IMR-90 (cell line): ENCODE data around the gene METTL21C. TPM values are rescaled to one million over a fixed set of nuclear protein-coding genes. Genes with fewer than 3 reads are reported as not detected.

Experiments used
- ATAC-seq: fragments of 200-7000 bp; cut with Tn5 transposase; 2 replicates; pipeline ENCODE4 v1.9.1; 2020; ENCODE audit warnings: low read depth, mild to moderate bottlenecking, moderate library complexity
- BruUV-seq: library from RNA; stranded (reverse); fragments of 400-500 nt; replicated peaks from 2 replicates; lab custom pipeline; 2021; lab: Mats Ljungman, UMichigan
- CTCF ChIA-PET: fragments of 300-600 bp; formaldehyde crosslinking; extraction: SDS; loops from one replicate; lab custom pipeline; 2021; ENCODE audit warnings: antibody characterized with exemption; lab: Yijun Ruan, JAX
- POLR2A ChIA-PET: fragments of 300-600 bp; sonication (Branson Sonifier 250); formaldehyde crosslinking; loops from one replicate; lab custom pipeline; 2022; ENCODE audit warnings: antibody characterized with exemption; ENCODE audit not compliant: unreplicated experiment; lab: Charles Lee
- DNase-seq: peaks from one replicate; pipeline ENCODE4 v3.0.0; 2013
- H2AFZ ChIP-seq: replicated peaks from 2 replicates; pipeline ENCODE3; 2013; ENCODE audit warnings: low read length, mild to moderate bottlenecking; ENCODE audit not compliant: poor library complexity
- H2AK5ac ChIP-seq: 2 replicates; pipeline ENCODE4 v1.6.1; 2013; ENCODE audit warnings: low read depth, low read length, inconsistent platforms
- H2AK9ac ChIP-seq: replicated peaks from 2 replicates; pipeline ENCODE3; 2013; ENCODE audit warnings: mild to moderate bottlenecking, low read depth, low read length, moderate library complexity; ENCODE audit not compliant: poor library complexity
- H2BK120ac ChIP-seq: 2 replicates; pipeline ENCODE4 v1.6.1; 2013; ENCODE audit warnings: low read depth, low read length, inconsistent platforms
- H2BK15ac ChIP-seq: 3 replicates; pipeline ENCODE4 v1.6.1; 2013; ENCODE audit warnings: low read depth, low read length, inconsistent platforms
- H2BK20ac ChIP-seq: 2 replicates; pipeline ENCODE4 v1.6.1; 2013; ENCODE audit warnings: low read depth, mild to moderate bottlenecking, inconsistent platforms, low read length, moderate library complexity
- H2BK5ac ChIP-seq: 2 replicates; pipeline ENCODE4 v1.6.1; 2013; ENCODE audit warnings: mild to moderate bottlenecking, low read depth, low read length, inconsistent platforms; ENCODE audit not compliant: poor library complexity, severe bottlenecking
- H3K14ac ChIP-seq: replicated peaks from 2 replicates; pipeline ENCODE4 v1.6.1; 2013; ENCODE audit warnings: low read depth, low read length, inconsistent platforms
- H3K18ac ChIP-seq: 2 replicates; pipeline ENCODE4 v1.6.1; 2013; ENCODE audit warnings: low read depth, low read length, control low read depth
- H3K23ac ChIP-seq: 2 replicates; pipeline ENCODE4 v1.6.1; 2013; ENCODE audit warnings: low read depth, low read length, inconsistent platforms
- H3K27ac ChIP-seq: 2 replicates; pipeline ENCODE4 v1.5.1; 2013; ENCODE audit warnings: mild to moderate bottlenecking, control low read depth, low read length; ENCODE audit not compliant: insufficient read depth
- H3K27me3 ChIP-seq: 2 replicates; pipeline ENCODE4 v1.6.1; 2013; ENCODE audit warnings: low read length; ENCODE audit not compliant: control insufficient read depth, insufficient read depth
- H3K36me3 ChIP-seq: 2 replicates; pipeline ENCODE4 v1.6.1; 2013; ENCODE audit warnings: low read length, mixed read lengths; ENCODE audit not compliant: control insufficient read depth, insufficient read depth
- H3K4ac ChIP-seq: 2 replicates; pipeline ENCODE4 v1.6.1; 2013; ENCODE audit warnings: low read depth, low read length, inconsistent platforms
- H3K4me1 ChIP-seq: 2 replicates; pipeline ENCODE4 v1.6.1; 2013; ENCODE audit warnings: low read length, mixed read lengths; ENCODE audit not compliant: control insufficient read depth, insufficient read depth
- H3K4me2 ChIP-seq: 2 replicates; pipeline ENCODE4 v1.6.1; 2013; ENCODE audit warnings: low read depth, mild to moderate bottlenecking, control low read depth, low read length, moderate library complexity
- H3K4me3 ChIP-seq: 2 replicates; pipeline ENCODE4 v1.5.1; 2013; ENCODE audit warnings: low read depth, mild to moderate bottlenecking, control low read depth, low read length, moderate library complexity; ENCODE audit not compliant: insufficient read depth
- H3K56ac ChIP-seq: 2 replicates; pipeline ENCODE4 v1.6.1; 2013; ENCODE audit warnings: low read length, inconsistent platforms; ENCODE audit not compliant: insufficient read depth; ENCODE audit errors: extremely low read depth
- H3K79me1 ChIP-seq, 2 experiments: 2 replicates each; pipeline ENCODE4 v1.6.1; 2013; ENCODE audit warnings: low read length in 2 of 2, inconsistent platforms in 1 of 2, low read depth in 1 of 2
- H3K9ac ChIP-seq: 2 replicates; pipeline ENCODE4 v1.6.1; 2013; ENCODE audit warnings: low read depth, low read length, control low read depth
- H3K9me1 ChIP-seq: 2 replicates; pipeline ENCODE4 v1.6.1; 2013; ENCODE audit warnings: low read length, inconsistent platforms; ENCODE audit not compliant: insufficient read depth
- H3K9me3 ChIP-seq: 2 replicates; pipeline ENCODE4 v1.6.1; 2013; ENCODE audit warnings: low read length; ENCODE audit not compliant: control insufficient read depth, insufficient read depth
- H4K20me1 ChIP-seq: 2 replicates; pipeline ENCODE4 v1.6.1; 2013; ENCODE audit warnings: low read length, inconsistent platforms; ENCODE audit not compliant: insufficient read depth
- H4K5ac ChIP-seq: 2 replicates; pipeline ENCODE4 v1.6.1; 2013; ENCODE audit warnings: mild to moderate bottlenecking, low read depth, low read length, control low read depth
- H4K8ac ChIP-seq, 2 experiments: 2 replicates each; pipeline ENCODE4 v1.6.1; 2013; ENCODE audit warnings: low read depth in 2 of 2, low read length in 2 of 2, control low read depth in 1 of 2, inconsistent platforms in 1 of 2
- H4K91ac ChIP-seq: 2 replicates; pipeline ENCODE4 v1.6.1; 2013; ENCODE audit warnings: low read depth, low read length, inconsistent platforms; ENCODE audit not compliant: insufficient read depth
- BHLHE40 ChIP-seq: fragments of 150-350 bp; IDR thresholded peaks from 2 replicates; pipeline ENCODE4 v1.6.1; 2016; ENCODE audit warnings: mild to moderate bottlenecking, low read depth, low read length
- CEBPB ChIP-seq: IDR thresholded peaks from 2 replicates; pipeline ENCODE4 v1.6.1; 2012; ENCODE audit warnings: low read depth, low read length, improper control_type of control experiment
- CHD1 ChIP-seq: IDR thresholded peaks from 2 replicates; pipeline ENCODE4 v1.6.1; 2012; ENCODE audit warnings: low read depth, low read length, improper control_type of control experiment
- FOS ChIP-seq: fragments of 150-350 bp; IDR thresholded peaks from 2 replicates; pipeline ENCODE4 v1.6.1; 2016; ENCODE audit warnings: low read depth, low read length
- MAFK ChIP-seq: IDR thresholded peaks from 2 replicates; pipeline ENCODE4 v1.6.1; 2012; ENCODE audit warnings: low read depth, low read length, improper control_type of control experiment
- MAZ ChIP-seq: IDR thresholded peaks from 2 replicates; pipeline ENCODE4 v1.6.1; 2012; ENCODE audit warnings: low read depth, mild to moderate bottlenecking, low read length, improper control_type of control experiment, moderate library complexity, borderline replicate concordance
- MXI1 ChIP-seq: IDR thresholded peaks from 2 replicates; pipeline ENCODE4 v1.6.1; 2012; ENCODE audit warnings: low read depth, mild to moderate bottlenecking, low read length, moderate library complexity, borderline replicate concordance
- NFE2L2 ChIP-seq: fragments of 150-350 bp; IDR thresholded peaks from 2 replicates; pipeline ENCODE4 v1.6.1; 2016; ENCODE audit warnings: low read depth, mild to moderate bottlenecking, low read length
- POLR2A ChIP-seq: IDR thresholded peaks from 2 replicates; pipeline ENCODE4 v1.6.1; 2012; ENCODE audit warnings: mild to moderate bottlenecking, low read depth, low read length
- RAD21 ChIP-seq: IDR thresholded peaks from 2 replicates; pipeline ENCODE4 v1.6.1; 2012; ENCODE audit warnings: low read length, improper control_type of control experiment
- RCOR1 ChIP-seq: IDR thresholded peaks from 2 replicates; pipeline ENCODE4 v1.6.1; 2012; ENCODE audit warnings: mild to moderate bottlenecking, low read length, improper control_type of control experiment; ENCODE audit not compliant: insufficient replicate concordance
- RFX5 ChIP-seq: IDR thresholded peaks from 2 replicates; pipeline ENCODE4 v1.8.0; 2012; ENCODE audit warnings: low read depth, mild to moderate bottlenecking, low read length, moderate library complexity
- SMC3 ChIP-seq: fragments of 150-350 bp; IDR thresholded peaks from 2 replicates; pipeline ENCODE4 v1.6.1; 2016; ENCODE audit warnings: low read depth, mild to moderate bottlenecking, antibody characterized with exemption, low read length, moderate library complexity
- WGBS, 2 experiments: methylation state at CpG; one replicate each; pipeline versions ENCODE4 v1.1.5 to v1.1.7; 2013; ENCODE audit warnings: missing lambda C conversion rate in 2 of 2; ENCODE audit not compliant: insufficient read length in 1 of 2; ENCODE audit errors: extremely low coverage in 2 of 2; 5-methylcytosine and 5-hydroxymethylcytosine counted together
- dilution Hi-C: fragments of 300-500 bp; cut with HindIII; formaldehyde crosslinking; loops from one replicate; pipeline ENCODE4 v1.14.3; 2018; ENCODE audit warnings: low sequenced_read_pairs; ENCODE audit not compliant: unreplicated experiment
- in situ Hi-C: fragments of 300-500 bp; cut with MboI; formaldehyde crosslinking; loops from 3 replicates; pipeline ENCODE4 v1.14.3; 2019; ENCODE audit warnings: low sequenced_read_pairs, inconsistent platforms, mixed read lengths
- intact Hi-C: fragments of 100-400 bp; cut with micrococcal nuclease; formaldehyde crosslinking; loops from 2 replicates; pipeline ENCODE4 v1.10.0; 2022
- polyA plus RNA-seq, 3 experiments: library from polyadenylated mRNA; depleted of rRNA; stranded (reverse); fragments of >200 nt; gene quantifications; 2 replicates each; pipeline ENCODE4 v1.2.3, GENCODE V29; 2012; ENCODE audit warnings: low replicate concordance in 1 of 3
- total RNA-seq: library from RNA; depleted of rRNA; stranded (reverse); fragments of >200 nt; gene quantifications from 2 replicates; pipeline ENCODE4 v1.2.3, GENCODE V29; 2012
- TF ChIP-seq, protein P1 (sequence below): fragments of 150-350 bp; IDR thresholded peaks from 2 replicates; pipeline ENCODE4 v1.6.1; 2016; ENCODE audit warnings: low read depth, mild to moderate bottlenecking, low read length, moderate library complexity, borderline replicate concordance
- TF ChIP-seq, protein P2 (sequence below): conservative IDR thresholded peaks from 2 replicates; pipeline ENCODE4 v1.5.1; 2012; ENCODE audit warnings: mild to moderate bottlenecking, low read depth, low read length, improper control_type of control experiment
- TF ChIP-seq, protein P3 (sequence below): fragments of 150-350 bp; IDR thresholded peaks from 2 replicates; pipeline ENCODE4 v1.6.1; 2017; ENCODE audit warnings: mild to moderate bottlenecking, antibody characterized with exemption, low read length, low read depth

METTL21C gene
- total and polyA plus RNA-seq, 2 of the 4 experiments (the other 2 are of a cell fraction), result not detected

DNA sequence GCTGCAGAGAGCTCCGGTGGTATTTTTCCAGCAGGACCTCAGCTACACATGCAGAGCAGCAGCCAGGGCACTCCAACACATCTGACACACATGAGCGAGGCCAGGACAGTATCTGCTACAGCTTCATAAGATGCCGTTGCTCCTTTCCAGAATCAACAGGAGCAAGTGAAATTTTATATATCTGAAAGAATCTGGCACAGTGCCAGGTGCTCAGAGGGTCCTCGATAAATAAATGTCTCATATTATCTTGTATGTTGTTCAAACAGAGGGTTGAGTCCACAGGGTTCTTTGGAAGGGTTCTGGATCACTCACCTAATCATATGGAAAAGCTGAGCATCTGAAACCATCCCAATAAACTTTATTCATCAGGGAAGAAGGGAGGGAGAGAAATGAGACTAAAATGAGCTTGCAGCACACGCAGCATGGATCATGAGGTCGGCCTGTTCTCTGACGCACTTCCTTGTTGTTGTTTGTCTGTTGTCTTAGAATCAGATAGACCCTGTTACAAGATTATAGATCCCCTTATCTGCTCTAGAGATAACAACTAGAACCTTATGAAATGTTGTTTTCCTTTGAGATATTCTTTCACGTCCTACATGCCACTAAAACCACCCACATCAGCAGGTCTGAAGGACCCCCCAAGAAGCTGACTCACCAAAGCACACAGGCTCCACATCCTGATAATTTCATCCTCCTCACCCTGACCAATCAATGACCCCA lies 3.2 kb upstream of the METTL21C start:
- H3K23ac ChIP-seq, result no peak overlapping the region
- H3K9ac ChIP-seq, result no peak overlapping the region
- H2BK20ac ChIP-seq, result no peak overlapping the region
- no peak overlapping the region for H3K4me2 ChIP-seq
- H3K9me1 ChIP-seq, result no peaks in the 10 kb centered on the region
- H3K18ac ChIP-seq, result no peak overlapping the region
- H2BK5ac ChIP-seq, result no peak overlapping the region
- no peak overlapping the region for H3K27ac ChIP-seq
- H4K20me1 ChIP-seq, result no peaks in the 10 kb centered on the region
- no TSS peak for BruUV-seq
- no peak overlapping the region for H2BK120ac ChIP-seq
- H3K4me1 ChIP-seq, result no peaks in the 10 kb centered on the region
- no peak overlapping the region for H2AK5ac ChIP-seq
- H4K91ac ChIP-seq, result no peak overlapping the region
- H3K56ac ChIP-seq, result no peak overlapping the region
- H4K8ac ChIP-seq, result no peak overlapping the region
- intact Hi-C loops, result no loop called here
- H3K79me1 ChIP-seq, result no peaks in the 10 kb centered on the region
- H2AK9ac ChIP-seq, result no peak overlapping the region
- no peak overlapping the region for H3K14ac ChIP-seq
- H3K36me3 ChIP-seq, result no peaks in the 10 kb centered on the region
- CTCF ChIA-PET, result no interaction called here
- POLR2A ChIA-PET, result no interaction called here
- peaks cover 28% of the 10 kb centered on the region for H3K27me3 ChIP-seq
- no peak overlapping the region for H2AFZ ChIP-seq
- no peak for TF ChIP-seq SMC3
- TF ChIP-seq, protein P1, sequence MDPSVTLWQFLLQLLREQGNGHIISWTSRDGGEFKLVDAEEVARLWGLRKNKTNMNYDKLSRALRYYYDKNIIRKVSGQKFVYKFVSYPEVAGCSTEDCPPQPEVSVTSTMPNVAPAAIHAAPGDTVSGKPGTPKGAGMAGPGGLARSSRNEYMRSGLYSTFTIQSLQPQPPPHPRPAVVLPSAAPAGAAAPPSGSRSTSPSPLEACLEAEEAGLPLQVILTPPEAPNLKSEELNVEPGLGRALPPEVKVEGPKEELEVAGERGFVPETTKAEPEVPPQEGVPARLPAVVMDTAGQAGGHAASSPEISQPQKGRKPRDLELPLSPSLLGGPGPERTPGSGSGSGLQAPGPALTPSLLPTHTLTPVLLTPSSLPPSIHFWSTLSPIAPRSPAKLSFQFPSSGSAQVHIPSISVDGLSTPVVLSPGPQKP, result no peak
- no peak for TF ChIP-seq MAFK
- TF ChIP-seq MXI1, result no peak
- TF ChIP-seq RFX5, result no peak
- no peak for TF ChIP-seq BHLHE40
- TF ChIP-seq RCOR1, result no peak
- TF ChIP-seq, protein P2, sequence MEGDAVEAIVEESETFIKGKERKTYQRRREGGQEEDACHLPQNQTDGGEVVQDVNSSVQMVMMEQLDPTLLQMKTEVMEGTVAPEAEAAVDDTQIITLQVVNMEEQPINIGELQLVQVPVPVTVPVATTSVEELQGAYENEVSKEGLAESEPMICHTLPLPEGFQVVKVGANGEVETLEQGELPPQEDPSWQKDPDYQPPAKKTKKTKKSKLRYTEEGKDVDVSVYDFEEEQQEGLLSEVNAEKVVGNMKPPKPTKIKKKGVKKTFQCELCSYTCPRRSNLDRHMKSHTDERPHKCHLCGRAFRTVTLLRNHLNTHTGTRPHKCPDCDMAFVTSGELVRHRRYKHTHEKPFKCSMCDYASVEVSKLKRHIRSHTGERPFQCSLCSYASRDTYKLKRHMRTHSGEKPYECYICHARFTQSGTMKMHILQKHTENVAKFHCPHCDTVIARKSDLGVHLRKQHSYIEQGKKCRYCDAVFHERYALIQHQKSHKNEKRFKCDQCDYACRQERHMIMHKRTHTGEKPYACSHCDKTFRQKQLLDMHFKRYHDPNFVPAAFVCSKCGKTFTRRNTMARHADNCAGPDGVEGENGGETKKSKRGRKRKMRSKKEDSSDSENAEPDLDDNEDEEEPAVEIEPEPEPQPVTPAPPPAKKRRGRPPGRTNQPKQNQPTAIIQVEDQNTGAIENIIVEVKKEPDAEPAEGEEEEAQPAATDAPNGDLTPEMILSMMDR, result no peak
- no peak for TF ChIP-seq CEBPB
- no peak for TF ChIP-seq NFE2L2
- TF ChIP-seq POLR2A, result no peak
- TF ChIP-seq RAD21, result no peak
- TF ChIP-seq MAZ, result no peak
- TF ChIP-seq FOS, result no peak
- no peak for TF ChIP-seq CHD1
- TF ChIP-seq, protein P3, sequence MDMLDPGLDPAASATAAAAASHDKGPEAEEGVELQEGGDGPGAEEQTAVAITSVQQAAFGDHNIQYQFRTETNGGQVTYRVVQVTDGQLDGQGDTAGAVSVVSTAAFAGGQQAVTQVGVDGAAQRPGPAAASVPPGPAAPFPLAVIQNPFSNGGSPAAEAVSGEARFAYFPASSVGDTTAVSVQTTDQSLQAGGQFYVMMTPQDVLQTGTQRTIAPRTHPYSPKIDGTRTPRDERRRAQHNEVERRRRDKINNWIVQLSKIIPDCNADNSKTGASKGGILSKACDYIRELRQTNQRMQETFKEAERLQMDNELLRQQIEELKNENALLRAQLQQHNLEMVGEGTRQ, result no peak
- in situ Hi-C loops, result no loop called here
- no peak for DNase-seq
- no peak overlapping the region for H4K5ac ChIP-seq
- no peak overlapping the region for H3K4ac ChIP-seq
- H3K9me3 ChIP-seq, result peaks cover 11% of the 10 kb centered on the region
- no peak overlapping the region for H3K4me3 ChIP-seq
- no peak for ATAC-seq
- WGBS, 2 experiments, result no CpG with 5 or more reads among the region's 8 CpGs
- dilution Hi-C loops, result no loop called here
- H2BK15ac ChIP-seq, result no peak overlapping the region
